AG09309 (cell line): ENCODE data around the gene ASCC3.
"Not testable (repeated sequence)": the region's sequence is repeated elsewhere in the genome, so short reads cannot be mapped to it uniquely, and the experiment has no call there.

ENCODE experiments used
- DNase-seq: peaks from one replicate; pipeline ENCODE4 v3.0.0-alpha.2; 2010; ENCODE audit warnings: low read depth
- H3K4me3 ChIP-seq: 2 replicates; pipeline ENCODE4 v1.5.1; 2011; ENCODE audit warnings: mild to moderate bottlenecking, low read depth, low read length, moderate library complexity; ENCODE audit not compliant: control insufficient read depth
- CTCF ChIP-seq: IDR thresholded peaks from 2 replicates; pipeline ENCODE4 v1.5.1; 2011; ENCODE audit warnings: mild to moderate bottlenecking, low read depth, low read length, inconsistent platforms; ENCODE audit not compliant: insufficient read depth, control insufficient read depth; ENCODE audit errors: missing control alignments

The ASCC3 gene

DNA sequence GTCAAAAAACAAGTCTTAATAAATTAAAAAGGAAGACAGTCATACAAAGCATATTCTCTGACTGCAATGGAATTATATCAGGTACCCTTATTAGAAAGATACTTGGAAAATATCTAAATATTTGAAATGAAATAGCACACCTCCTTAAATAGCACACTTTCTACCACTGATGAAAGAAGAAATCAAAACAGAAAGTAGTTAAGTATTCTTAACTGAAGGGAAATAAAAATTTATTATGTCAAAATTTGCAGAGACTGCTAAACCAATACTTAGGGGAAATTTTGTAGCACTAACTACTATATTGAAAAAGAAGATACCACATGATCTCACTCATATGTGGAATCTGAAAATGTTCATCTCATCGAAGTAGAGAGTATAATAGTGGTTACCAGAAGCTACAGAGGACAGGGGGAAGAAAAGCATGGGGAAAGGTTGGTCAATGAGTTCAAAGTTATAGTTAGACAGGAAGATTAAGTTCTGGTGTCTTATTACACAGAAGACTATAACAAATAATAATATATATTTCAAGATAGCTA is 112.2 kb downstream of the ASCC3 start:
- no peak for DNase-seq
- TF ChIP-seq CTCF: no peak
- no peak overlapping the region for H3K4me3 ChIP-seq

- no peak for TF ChIP-seq CTCF
- H3K4me3 ChIP-seq: no peak overlapping the region
- no peak for DNase-seq
Measured at GRCh38 chr6:100763617-100764241, 117.4 kb downstream of the ASCC3 start.

- TF ChIP-seq CTCF: no peak
- H3K4me3 ChIP-seq: no peak overlapping the region
- DNase-seq: no peak
Measured at GRCh38 chr6:100761841-100762240, 119.3 kb downstream of the ASCC3 start.

DNA sequence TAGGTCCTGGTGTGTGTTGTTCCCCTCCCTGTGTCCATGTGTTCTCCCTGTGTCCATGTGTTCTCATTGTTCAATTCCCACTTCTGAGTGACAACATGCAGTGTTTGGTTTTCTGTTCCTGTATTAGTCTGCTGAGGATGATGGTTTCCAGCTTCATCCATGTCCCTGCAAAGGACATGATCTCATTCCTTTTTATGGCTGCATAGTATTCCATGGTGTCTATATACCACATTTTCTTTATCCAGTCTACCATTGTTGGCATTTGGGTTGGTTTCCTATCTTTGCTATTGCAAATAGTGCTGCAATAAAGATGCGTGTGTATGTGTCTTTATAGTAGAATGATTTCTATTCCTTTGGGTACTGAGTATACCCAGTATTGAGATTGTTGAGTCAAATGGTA is 122.7 kb downstream of the ASCC3 start:
- H3K4me3 ChIP-seq, DNase-seq: not testable (repeated sequence)

- no peak for DNase-seq
- TF ChIP-seq CTCF: no peak
Measured at GRCh38 chr6:100753421-100753820, 127.7 kb downstream of the ASCC3 start.

DNA sequence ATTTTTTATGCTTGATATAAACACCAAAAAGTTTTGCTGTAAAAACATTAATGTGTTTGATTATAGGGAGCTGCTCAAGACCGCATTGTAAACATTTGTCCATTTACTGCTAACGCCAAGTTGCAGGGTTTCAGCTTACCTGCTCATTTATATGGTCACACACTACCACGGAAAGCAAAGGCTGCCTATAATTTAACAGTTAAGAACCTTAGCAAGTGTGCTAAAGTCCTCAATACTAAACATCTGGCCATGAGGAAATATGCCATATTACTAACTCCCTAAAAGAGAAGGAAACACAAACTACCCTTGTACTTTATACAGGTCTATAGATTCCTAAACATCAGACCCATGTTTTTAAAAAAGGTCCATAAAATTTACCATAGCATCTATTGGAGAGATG is 129.5 kb downstream of the ASCC3 start:
- no peak overlapping the region for H3K4me3 ChIP-seq
- no peak for TF ChIP-seq CTCF
- DNase-seq: no peak

More at GRCh38 chr6:100753421-100753820, 127.7 kb downstream of the ASCC3 start:
- no peak overlapping the region for H3K4me3 ChIP-seq

DNA sequence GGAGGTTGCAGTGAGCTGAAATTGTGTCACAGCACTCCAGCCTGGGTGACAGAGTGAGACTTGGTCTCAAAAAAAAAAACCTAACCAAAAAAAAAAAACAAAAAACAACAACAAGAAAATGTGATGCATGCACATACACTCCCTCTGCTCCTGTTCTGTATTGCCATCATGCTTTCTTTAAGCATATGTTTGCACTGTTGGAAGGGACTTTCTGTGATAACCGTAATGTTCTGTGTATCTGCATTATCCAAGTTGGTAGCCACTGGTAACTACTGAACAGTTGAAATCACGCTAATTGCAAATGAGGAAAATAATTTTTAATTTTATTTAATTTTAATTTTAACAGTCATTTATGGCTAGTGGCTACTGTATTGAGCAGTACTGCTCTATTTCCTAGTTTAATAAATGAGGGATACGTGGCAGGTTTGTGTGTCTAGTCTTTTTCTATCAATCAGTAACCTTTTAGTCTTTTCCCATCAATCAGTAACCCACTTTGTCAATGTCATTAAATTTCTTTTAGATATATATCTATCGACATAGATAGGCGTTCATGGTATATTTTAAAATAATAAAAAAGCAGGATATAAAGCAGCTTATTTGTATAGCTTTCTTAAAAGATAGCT is 135.6 kb downstream of the ASCC3 start:
- DNase-seq: no peak
- no peak overlapping the region for H3K4me3 ChIP-seq
- TF ChIP-seq CTCF: no peak
